Endometrial microvascular endothelial cells (primary cell): Measurements from ENCODE around the gene KAZN. TPM values are rescaled to one million over a fixed set of nuclear protein-coding genes. Genes with fewer than 3 reads are reported as not detected.

Source experiments
- in situ Hi-C: cut with HindIII; loops from 2 replicates; pipeline ENCODE4 v1.10.0; 2017; ENCODE audit warnings: low sequenced_read_pairs, low pct_unique_long_range_greater_than_20kb; ENCODE audit errors: inconsistent ontology term
- total RNA-seq: library from RNA; depleted of rRNA; stranded (reverse); fragments of >200 nt; gene quantifications from one replicate; pipeline ENCODE4 v1.2.3, GENCODE V29; 2015; ENCODE audit errors: inconsistent ontology term

KAZN gene
- total RNA-seq, 1 donor from 2014 or later: 0.93 TPM

GRCh38 chr1:15068997-15069396 lies 470.5 kb downstream of the KAZN start:
- in situ Hi-C loops: no loop called here

- in situ Hi-C loops: no loop called here
Measured at GRCh38 chr1:15070145-15070748, 471.8 kb downstream of the KAZN start.

GRCh38 chr1:15071936-15072335 lies 473.5 kb downstream of the KAZN start:
- in situ Hi-C loops: no loop called here

GRCh38 chr1:15073799-15074308 lies 475.4 kb downstream of the KAZN start:
- in situ Hi-C loops: no loop called here

GRCh38 chr1:15075175-15075574 lies 476.7 kb downstream of the KAZN start:
- in situ Hi-C loops: loop anchor here (25.0 kb wide), 1 partner anchor 188 kb away; no protein-coding TSS in a partner anchor

- in situ Hi-C loops: loop anchor here (25.0 kb wide), 1 partner anchor 189 kb away; no protein-coding TSS in a partner anchor
Measured at GRCh38 chr1:15075817-15076216, 477.3 kb downstream of the KAZN start.

- in situ Hi-C loops: loop anchor here (25.0 kb wide), 1 partner anchor 190 kb away; no protein-coding TSS in a partner anchor
Measured at GRCh38 chr1:15076807-15077206, 478.3 kb downstream of the KAZN start.

GRCh38 chr1:15077384-15077783 lies 478.9 kb downstream of the KAZN start:
- in situ Hi-C loops: loop anchor here (25.0 kb wide), 1 partner anchor 190 kb away; no protein-coding TSS in a partner anchor

- in situ Hi-C loops: loop anchor here (25.0 kb wide), 1 partner anchor 193 kb away; no protein-coding TSS in a partner anchor
Measured at GRCh38 chr1:15080328-15081007, 482.0 kb downstream of the KAZN start.

GRCh38 chr1:15081102-15081501 lies 482.6 kb downstream of the KAZN start:
- in situ Hi-C loops: loop anchor here (25.0 kb wide), 1 partner anchor 194 kb away; no protein-coding TSS in a partner anchor

- in situ Hi-C loops: loop anchor here (25.0 kb wide), 1 partner anchor 196 kb away; no protein-coding TSS in a partner anchor
Measured at GRCh38 chr1:15083578-15083977, 485.1 kb downstream of the KAZN start.

- in situ Hi-C loops: loop anchor here (25.0 kb wide), 1 partner anchor 201 kb away; no protein-coding TSS in a partner anchor
Measured at GRCh38 chr1:15088281-15088971, 489.9 kb downstream of the KAZN start.

GRCh38 chr1:15089258-15089992 lies 490.9 kb downstream of the KAZN start:
- in situ Hi-C loops: loop anchor here (25.0 kb wide), 1 partner anchor 202 kb away; no protein-coding TSS in a partner anchor

- in situ Hi-C loops: loop anchor here (25.0 kb wide), 1 partner anchor 203 kb away; no protein-coding TSS in a partner anchor
Measured at GRCh38 chr1:15090373-15090772, 491.9 kb downstream of the KAZN start.

- in situ Hi-C loops: loop anchor here (25.0 kb wide), 1 partner anchor 207 kb away; no protein-coding TSS in a partner anchor
Measured at GRCh38 chr1:15094056-15094455, 495.6 kb downstream of the KAZN start.

GRCh38 chr1:15094719-15095495 lies 496.4 kb downstream of the KAZN start:
- in situ Hi-C loops: loop anchor here (25.0 kb wide), 1 partner anchor 208 kb away; no protein-coding TSS in a partner anchor

GRCh38 chr1:15095496-15095875 lies 497.0 kb downstream of the KAZN start:
- in situ Hi-C loops: loop anchor here (25.0 kb wide), 1 partner anchor 208 kb away; no protein-coding TSS in a partner anchor

- in situ Hi-C loops: loop anchor here (25.0 kb wide), 1 partner anchor 209 kb away; no protein-coding TSS in a partner anchor
Measured at GRCh38 chr1:15096293-15096692, 497.8 kb downstream of the KAZN start.
